IPS-NIHi7 (cell line): ENCODE data around the gene FAM219B.
"Not testable (repeated sequence)": the region's sequence is repeated elsewhere in the genome, so short reads cannot be mapped to it uniquely, and the experiment has no call there.

ENCODE experiments used
- DNase-seq: peaks from one replicate; pipeline ENCODE4 v3.0.0; 2012; ENCODE audit warnings: mixed read lengths; ENCODE audit errors: extremely low spot score

The FAM219B gene, protein sequence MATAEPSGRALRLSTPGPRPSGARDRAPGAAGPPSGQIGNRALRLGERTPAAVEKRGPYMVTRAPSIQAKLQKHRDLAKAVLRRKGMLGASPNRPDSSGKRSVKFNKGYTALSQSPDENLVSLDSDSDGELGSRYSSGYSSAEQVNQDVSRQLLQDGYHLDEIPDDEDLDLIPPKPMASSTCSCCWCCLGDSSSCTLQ

DNA sequence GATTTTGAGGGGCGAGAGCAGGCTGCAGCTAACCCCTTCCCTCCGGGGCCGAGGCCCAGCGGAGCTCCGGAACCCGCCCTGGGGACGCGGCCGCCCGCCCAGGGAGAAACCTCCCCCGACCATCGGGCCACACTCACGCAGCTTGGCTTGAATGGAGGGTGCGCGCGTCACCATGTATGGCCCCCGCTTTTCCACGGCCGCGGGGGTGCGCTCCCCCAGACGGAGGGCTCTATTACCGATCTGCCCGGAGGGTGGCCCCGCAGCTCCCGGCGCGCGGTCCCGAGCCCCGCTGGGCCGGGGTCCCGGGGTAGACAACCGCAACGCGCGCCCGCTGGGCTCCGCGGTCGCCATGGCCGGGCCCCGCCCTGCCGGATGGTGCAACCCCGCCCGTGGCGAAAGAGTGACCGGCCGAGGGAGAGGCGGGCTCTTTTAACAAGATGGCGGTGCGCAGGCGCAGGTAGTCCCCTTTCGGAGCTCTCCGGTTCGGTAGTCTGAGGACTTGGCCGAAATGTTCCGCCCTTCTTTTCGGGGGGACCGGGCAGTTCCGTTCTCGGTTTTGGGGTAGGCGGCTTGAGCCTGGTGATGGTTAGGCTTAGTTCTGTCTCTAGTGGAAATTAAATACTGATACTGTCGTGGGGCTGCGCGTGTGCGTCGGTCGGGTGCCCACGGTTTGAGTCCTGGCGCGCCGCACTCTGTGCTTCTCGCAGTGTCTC, at the start of gene FAM219B:
Gene FAM219B (minus strand): TSS at position 402 of the 713 bp plus-strand sequence. CDS start 51 bp downstream, at position 351.
- peak; percentile 98 for DNase-seq

DNA sequence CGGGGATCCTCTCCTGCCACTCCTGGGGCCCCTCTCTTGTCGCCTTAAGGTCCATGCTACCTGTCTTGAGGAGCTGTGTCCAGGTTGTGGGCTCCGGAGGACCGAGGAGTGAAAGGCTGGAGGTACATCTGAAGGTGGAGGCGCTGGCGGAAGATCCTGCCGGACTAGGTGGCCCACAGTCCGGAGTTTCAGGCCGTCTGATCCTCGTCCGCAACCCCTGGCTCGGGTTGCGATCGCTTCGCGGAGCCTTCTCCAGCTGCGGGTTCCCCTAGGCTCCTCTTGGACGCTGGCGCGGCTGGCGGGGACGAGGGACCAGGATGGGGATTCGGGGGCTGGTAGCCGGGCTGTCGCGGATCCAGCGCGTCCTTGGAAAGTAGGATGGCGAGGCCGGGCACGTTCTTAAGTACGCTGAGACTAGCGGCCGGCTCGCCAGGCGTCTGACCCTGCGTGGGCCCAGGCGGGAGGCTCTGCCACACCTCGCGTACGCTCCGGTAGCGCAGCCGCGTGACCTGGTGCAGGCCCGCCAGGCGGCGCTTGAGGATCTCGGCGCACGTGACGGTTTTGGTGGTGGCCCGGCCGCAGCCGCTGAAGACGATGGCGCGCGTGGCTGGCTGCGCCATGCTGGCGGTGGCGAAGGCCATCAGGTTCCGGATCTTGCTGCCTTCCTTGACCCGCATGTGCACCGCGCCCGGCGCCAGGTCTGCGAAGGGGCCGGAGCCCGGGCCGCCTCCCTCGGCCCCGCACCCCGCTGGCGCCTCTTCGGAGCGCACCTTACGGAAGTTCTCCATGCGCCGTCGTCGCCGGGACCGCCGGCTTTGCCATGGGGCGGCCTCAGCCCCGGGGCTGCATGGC, 49.4 kb upstream of the FAM219B start:
- no peak for DNase-seq

DNA sequence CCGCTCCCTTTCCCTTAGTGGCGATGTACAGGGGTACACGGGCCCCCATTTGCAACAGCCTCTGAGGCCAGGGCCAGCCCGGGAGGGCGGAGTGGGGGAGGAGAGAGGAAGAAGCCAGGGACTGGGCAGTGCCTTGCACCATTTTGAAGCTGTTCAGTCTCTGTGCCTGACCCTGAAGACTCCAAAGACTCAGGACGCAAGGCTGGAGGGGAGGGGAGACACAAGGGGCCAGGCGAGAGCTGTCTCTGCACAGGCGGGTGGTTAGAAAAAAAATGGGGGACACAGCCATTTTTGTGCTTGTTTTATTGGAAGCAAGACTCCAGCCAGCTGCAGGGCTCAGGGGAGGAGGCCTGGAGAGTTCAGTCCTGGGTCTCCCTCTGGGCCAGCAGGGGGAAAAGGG, 48.4 kb upstream of the FAM219B start:
- DNase-seq = no peak

DNA sequence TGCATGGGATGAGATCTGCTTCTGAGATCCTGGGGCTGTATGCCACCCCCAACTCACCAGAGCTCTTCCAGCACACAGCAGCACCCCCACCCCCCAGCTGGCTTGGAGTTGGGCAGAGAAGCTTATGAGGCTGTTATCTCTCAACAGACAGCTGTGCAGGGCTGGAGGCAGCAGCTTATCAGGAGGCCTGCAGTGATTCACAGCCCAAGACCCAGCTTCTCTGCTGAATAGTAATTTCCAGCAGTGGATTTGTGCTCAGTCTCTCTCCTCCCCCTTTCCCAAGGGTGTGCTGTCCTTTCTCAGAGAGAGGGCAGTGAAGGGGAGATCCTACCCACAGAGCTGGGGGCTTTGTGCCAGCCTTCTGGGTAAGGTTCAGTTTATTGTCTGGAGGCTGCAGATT, 47.9 kb upstream of the FAM219B start:
- no peak for DNase-seq

DNA sequence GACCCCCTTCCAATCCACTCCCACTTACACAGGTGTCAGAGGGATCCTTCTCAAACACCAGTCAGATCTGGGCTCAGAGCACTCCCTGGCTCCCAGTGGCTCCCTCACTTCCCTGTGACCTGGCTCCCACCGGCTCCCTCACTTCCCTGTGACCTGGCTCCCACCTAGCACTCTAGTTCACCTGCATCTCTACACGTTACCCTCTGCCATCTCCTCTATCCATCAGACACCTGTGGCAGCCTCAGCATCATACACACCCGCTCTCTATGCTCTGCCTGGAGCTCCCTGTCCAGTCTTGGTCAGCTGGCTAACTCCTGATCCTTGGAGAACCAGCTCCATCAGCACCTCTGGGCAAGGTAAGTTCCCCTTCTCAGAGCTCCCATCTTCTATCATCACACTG, 44.4 kb upstream of the FAM219B start:
- DNase-seq = no peak

DNA sequence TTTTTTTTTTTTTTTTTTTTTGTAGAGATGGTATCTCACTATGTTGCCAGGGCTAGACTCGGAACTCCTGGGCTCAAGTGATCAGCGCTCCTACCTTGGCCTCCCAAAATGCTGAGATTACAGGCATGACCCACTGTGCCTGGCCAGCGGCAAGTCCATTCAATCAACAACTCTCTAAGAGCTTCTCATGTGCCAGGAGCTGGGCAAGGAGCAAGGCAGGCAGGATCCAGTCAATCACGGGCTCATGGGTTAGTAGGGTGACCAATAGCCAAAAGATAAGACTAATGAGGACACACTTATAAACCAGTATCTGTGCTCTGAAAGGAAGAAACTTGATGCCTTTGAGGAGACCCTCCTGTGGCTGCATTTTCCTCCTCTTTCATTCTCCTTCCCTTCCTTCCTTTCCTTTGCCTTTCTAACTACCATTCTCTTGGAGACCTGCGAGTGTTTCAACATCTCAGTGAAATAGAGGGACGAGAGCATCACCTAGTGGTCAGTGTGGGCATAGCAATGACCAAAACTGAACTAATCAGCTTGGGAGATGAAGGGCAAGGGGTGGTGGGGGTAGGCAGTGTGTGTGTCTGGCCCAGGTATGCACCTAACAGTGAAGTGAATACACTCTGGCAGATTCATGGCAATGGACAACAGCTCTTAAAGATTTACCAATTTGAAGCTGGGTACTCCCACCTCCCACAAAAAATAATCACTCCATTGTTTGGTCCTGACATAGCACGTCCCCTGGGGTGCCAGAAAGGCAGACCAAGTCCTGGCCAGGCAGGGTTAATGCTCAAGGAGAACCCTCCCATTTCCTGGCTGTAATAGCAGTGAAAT, 43.6 kb upstream of the FAM219B start:
- peak; percentile 81 for DNase-seq

DNA sequence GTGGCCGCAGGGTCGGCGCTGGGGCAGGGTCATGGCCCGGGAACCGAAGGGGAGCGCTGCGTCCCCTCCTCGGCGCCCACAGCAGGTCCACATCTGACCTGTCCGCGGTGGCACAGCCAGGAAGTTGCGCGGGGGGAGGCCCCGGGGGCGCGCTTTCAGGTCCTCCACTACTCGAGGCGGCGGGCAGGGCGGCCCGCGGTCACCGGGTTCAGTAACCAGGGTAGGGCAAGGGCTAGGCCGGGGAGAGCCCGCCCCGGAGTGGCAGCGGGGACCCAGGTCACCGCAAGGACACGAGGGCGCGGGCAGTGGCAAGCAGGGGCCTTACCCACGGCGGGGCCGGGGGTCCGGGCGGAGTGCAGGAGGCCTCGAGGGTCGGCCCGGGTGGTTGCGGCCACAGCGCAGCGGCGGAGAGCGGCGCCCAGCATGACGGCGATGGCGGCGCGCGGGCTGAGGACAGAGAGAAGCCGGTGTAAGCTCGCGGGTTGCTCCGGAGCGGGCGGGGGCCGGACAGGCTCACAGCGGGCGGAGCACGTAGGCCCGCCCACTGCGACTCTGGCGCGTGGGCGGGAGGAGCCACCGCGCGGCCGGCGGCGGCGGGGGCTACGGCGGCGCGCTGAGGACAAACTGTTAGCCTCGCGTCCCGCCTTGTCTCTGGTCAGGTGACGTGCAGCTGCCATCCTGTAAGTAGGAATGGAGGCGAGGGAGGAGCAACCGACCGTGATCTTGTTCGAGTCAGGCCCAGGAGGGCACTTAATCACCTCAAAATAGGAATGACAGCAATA, 31.1 kb upstream of the FAM219B start, which contains the start of gene COX5A:
Gene COX5A (minus strand): TSS at position 484 of the 782 bp plus-strand sequence. CDS start 59 bp downstream, at position 425.
- peak; percentile 94 for DNase-seq

DNA sequence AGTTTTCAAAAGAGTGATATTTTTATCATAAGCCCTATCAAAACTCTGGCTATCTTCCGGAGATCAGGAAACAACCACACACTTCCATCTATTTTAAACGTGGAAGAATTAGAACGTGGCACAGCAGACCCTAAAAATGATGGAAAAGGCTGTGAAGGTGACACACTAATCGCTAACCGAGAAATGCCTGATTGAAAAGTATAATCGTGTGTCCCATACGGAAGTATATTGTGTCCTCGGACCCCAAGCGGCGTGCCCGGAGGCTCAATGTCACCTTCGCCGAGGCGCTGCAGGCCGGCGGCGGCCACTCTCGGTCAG, 30.6 kb upstream of the FAM219B start:
- no peak for DNase-seq

DNA sequence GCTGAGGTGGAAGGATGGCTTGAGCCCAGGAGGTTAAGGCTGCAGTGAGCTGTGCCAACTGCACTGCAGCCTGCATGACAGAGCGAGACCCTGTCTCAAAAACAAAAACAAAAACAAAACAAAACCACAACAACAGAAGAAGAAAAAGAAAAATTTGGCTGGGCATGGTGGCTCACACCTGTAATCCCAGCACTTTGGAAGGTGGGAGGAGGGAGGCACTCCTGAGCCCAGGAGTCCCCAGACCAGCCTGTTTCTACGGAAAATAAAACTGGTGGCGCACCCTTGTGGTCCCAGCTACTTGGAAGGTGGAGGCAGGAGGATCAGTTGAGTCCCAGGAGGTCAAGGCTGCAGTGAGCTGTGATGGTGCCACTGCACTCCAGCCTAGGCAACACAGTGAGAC, 28.5 kb upstream of the FAM219B start:
- peak; percentile 29 for DNase-seq

DNA sequence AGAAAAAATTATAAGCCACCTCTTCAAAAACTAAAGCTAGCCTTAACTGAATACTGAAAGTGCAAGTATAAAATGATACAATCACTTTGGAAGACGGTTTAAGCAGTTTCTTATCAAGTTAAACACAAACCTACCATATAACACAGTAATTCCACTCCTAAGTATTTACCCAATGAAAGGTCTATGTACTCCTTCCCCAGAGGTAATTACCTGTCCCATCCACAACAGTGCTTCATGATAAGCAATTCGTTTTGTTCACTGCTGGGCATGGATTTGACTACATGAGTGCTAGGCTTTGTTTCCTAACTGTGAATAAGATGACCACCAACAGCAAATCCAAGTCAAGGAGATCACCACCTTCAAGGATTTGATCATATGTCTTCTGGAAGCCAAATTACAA, 26.9 kb upstream of the FAM219B start:
- DNase-seq = no peak

DNA sequence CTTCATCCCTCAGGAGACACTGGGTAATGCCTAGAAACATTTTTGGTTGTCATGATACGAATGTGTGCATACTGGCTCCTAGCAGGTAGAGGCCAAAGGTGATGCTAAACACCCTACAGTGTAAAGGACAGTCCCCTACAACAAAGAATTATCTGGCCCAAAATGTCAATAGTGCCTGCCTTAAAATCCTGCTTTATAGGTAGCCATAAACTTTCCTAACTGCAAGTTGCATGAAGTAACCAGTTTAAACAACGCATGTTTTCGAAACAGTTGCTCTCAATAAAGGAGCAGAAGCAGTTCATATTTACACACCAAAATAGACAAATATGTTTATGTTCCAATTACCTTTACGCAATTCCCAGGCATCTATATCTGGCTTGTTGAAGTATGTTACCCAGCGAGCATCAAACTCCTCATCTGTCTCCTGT, 22.1 kb upstream of the FAM219B start:
- no peak for DNase-seq

DNA sequence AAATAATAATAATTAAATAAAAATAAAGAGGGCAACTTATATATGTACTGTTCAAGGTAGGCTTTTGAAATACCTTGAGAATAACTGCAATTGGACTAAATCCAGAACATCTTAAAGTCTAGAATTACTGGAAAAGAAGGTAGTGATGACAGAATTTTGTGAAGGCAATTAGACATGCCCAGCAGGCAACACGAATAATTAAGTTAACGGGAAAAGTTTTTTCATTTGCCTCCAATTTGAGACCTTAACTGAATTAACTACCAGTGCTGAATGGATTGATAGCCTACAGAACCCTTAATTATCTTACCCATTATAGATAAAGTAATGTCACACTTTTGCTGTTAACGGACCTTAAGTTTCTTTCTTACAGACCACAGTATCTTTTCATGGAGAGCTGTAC, 17.9 kb upstream of the FAM219B start:
- no peak for DNase-seq

DNA sequence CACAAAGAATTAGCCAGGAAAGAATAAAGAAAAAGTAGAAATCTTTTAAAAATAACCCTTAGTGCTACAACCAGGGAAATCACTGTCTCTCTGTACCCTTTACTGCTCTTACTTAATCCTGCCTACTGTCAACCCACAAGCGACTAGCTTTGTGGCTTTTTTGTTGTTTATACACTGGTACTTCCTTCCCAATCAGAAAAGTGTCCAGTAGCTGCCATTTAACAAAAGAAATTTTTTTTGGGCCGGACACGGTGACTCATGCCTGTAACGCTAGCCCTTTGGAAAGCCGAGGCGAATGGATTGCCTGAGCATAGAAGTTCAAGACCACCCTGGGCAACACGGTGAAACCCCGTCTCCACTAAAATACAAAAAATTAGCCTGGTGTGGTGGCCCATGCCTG, 13.8 kb upstream of the FAM219B start:
- no peak for DNase-seq

DNA sequence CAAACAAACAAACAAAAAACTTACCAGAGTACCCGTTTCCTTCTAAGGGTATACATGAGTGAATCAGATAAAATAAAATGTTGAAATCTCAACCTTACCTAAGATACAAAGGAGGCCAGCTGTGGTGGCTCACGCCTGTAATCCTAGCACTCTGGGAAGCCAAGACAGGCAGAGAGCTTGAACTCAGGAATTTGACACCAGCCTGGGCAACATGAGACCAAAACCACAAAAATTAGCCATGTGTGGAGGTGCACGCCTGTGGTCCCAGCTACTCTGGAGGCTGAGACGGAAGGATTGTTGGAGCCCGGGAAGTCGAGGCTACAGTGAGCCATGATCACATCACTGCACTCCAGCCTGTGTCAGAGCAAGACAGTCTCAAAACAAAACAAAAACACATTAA, 11.0 kb upstream of the FAM219B start:
- DNase-seq = no peak

DNA sequence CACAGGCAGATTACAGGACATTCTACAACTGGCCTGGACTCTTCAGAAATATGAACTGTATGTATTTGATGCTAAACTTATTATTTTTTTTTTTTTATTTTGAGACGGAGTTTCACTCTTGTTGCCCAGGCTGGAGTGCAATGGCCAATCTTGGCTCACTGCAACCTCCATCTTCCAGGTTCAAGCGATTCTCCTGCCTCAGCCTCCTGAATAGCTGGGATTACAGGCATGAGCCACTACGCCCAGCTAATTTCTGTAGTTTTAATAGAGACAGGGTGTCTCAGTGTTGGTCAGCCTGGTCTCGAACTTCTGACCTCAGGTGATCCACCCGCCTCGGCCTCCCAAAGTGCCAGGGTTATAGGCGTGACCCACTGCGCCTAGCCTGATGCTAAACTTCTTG, 7.1 kb upstream of the FAM219B start:
- DNase-seq = not testable (repeated sequence)

DNA sequence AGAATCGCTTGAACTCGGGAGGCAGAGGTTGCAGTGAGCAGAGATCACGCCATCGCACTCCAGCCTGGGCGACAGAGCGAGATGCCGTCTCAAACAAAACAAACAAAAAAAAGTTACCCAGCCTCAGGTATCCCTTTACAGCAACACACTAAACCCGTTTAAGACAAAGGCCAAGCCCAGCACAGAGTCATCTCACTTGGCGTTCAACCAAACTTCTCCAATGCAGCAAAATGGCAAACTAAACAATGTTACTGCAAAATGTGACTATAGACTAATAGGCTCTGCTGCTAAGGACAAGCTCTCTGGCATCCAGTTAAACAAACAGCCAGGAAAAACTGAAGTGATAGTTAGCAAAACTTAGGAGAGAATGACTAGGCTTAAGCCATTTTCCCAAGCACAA, 6.4 kb upstream of the FAM219B start:
- no peak for DNase-seq

DNA sequence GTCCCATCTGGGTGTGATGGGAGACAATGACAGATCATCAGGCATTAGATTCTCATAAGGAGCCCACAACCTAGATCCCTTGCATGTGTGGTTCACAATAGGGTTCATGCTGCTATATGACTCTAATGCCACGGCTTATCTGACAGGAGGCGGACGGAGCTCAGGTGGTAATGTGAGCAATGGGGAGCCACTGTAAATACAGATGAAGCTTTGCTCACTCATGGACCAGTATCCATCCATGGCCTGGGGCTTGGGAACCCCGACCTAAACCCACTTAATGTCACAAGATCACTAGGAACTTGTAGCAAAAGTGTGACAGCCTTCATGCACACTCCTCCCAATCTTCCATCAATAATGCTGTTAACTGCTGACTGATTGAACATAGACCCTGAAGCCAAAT, 2.0 kb upstream of the FAM219B start:
- DNase-seq = no peak

DNA sequence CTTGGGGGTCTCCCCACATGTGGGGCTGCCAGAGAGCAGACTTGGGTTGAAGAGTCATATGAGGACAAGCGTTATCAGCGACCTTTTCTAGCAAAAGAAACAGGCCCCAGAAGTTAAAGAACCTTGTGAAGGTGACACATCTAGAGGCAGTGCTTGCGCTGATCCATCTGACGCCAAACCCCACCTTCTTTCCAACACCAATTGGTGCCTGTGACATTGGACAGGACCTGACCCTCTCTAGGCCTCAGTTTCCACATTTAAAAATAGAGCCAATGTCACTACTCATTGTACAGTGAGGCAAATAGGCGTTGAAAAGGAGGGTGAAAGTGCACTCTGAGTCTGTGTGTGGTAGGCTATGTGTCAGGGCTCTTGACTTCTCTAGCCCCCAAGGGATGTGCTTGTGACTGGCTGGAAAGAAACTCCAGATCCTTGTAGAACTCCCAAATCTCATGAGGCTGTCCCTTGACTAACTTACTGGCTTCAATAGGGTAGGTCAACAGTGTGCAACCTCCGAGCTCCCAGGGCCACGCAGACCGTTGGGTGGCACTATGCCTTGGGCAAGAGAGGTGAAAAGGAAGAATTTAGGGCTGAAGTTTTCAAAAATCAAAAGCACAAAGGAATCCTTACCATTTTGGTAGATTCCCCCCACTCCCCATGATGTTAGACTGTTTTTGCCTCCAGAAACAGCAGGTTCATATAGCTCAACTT, 666 bp upstream of the FAM219B start:
- DNase-seq = peak; percentile 25

DNA sequence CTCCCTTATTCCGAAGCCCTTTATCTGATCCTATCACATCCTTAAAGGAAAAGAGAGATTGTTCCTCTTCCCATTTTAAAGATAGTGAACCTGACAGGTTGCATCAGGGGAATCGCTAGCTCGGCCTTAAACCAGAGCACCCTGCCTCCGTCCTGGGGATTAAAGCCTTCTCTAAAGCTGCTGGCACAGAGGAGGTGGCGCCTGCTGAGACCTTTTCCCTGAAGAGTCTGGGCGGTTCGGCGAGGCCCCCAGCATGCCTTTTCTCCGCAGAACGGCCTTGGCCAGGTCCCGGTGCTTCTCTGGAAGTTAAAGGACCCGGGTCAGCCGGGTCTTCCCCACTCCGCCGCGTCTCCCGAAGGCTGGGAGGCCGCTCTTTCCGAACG, 593 bp downstream of the FAM219B start:
- DNase-seq = peak; percentile 54

DNA sequence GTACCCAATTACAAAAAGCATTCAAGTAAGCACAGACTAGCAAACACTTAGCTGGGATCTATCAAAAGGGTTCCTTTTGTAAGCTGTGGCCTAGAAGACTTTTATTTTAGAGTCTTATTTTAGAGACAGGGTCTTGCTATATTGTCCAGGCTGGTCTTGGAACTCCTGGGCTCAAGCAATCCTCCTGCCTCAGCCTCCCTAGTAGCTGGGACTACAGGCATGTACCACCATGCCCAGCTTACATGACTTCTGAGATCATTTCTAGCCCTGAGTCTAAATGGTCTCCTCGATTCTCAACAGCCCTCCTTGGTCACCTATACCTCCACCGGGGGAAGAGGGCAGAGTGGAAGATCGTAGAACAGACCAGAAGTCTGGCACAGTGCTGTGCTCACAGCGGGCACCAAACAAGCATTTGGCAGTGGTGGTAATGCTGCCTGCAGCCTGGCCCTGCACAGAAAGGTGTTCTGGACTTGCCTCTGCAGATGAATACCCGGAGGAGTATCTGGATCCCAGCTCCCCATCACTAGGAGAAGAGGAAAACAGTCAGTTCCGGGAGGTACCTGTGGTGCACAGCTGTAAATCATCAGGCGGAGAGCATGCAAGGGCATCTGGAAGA, 2.4 kb downstream of the FAM219B start:
- DNase-seq = no peak
